GM19467 (cell line): ENCODE measurements around the gene SUGP2.

ENCODE experiments used
- ATAC-seq: cut with Tn5 transposase; IDR thresholded peaks from one replicate; pipeline ENCODE4 v1.9.1; 2021; ENCODE audit warnings: mild to moderate bottlenecking, moderate library complexity; ENCODE audit not compliant: unreplicated experiment

SUGP2 gene

GRCh38 chr19:18993115-18993514 is 40.2 kb downstream of the SUGP2 start:
- no peak for ATAC-seq

- ATAC-seq = no peak
These were observed 40.6 kb downstream of the SUGP2 start for GRCh38 chr19:18992696-18993095.

DNA sequence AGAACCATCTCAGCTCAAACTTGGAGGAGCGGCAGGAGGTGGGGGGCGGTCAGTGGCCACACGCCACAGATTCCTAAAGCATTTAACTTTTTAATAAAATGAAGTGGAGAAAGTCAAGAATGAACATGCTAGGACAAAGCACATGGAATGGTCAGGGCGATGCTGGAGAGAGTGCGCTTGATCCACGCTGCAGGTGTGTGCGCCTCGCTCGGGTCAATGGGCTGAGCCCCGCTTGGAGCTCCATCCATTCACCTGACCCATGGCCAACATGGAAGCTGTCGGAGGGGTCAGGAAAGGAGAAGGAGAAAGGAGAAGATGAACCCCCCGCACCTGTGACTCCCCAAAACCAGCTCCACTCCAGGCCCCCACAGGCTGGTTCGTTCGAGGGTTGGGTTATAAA is 41.8 kb downstream of the SUGP2 start:
- ATAC-seq = no peak

DNA sequence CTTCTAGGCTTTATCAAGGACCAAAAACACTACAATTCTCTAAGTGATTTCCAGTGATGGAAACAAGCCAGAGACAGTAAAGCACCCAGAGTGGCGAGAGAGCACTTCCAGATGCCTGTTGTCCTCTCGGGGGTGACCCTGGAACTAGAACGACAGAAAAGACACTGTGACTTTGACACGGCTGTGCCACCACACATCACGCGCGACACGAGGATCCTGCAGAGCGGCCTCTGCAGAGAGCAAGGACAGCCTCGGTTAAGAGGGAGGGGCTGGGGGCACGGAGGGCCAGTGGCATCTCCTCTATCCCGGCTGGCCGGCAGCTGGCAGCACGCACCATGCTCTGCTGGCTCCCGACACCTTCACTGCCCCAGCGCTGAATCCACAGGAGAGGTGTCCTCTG is 42.3 kb downstream of the SUGP2 start:
- ATAC-seq = no peak

DNA sequence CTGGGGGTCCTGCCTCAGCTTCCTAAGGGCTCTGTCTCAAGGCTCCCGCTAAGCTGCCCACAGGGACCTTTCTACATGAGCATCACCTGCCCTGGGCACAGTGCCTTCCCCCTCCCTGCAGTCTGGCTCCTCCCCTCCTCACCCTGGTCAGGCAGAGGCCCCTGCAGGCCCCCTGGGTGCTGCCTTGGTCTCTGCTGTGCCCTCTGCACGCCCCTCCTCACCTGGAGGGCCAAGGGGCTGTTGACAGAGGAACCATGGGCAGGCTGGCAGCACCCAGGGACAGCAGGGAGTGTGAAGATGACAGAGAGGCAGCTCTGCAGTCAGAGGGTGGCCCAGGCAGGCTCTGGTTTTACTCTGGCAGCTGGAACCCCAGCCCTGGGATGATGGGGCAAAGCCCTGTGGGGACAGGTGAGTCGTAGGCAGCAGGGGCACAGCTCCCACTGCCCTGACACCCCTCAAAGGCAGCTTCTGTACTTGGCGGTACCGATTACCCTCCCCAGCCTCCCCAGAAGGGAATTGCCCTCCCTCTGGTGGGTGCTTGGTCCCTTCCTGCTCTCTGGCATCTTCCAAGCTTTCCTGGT is 43.1 kb downstream of the SUGP2 start:
- no peak for ATAC-seq

- no peak for ATAC-seq
These were observed 44.0 kb downstream of the SUGP2 start for GRCh38 chr19:18989316-18989715.

- ATAC-seq = no peak
These were observed 45.9 kb downstream of the SUGP2 start for GRCh38 chr19:18987456-18987855.

GRCh38 chr19:18985257-18985656 is 48.1 kb downstream of the SUGP2 start:
- no peak for ATAC-seq

DNA sequence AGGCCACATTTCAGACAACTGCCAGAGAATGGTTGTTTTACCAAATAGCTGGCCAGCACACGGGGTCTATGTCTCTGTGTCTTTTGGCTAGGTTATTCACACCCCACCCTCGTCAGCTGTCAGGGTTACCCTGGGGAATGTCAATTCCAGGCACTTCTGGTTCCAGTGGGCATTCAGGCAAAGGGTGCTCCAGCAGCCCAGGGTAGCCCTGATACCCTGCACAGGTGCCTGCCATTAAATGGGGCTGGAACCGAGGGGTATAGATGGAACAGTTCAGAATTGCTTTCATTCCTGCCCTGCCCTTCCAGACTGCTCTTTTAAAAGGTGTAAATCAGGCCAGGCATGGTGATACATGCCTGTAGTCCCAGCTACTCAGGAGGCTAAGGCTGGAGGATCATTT is 49.1 kb downstream of the SUGP2 start:
- no peak for ATAC-seq

- no peak for ATAC-seq
These were observed 50.6 kb downstream of the SUGP2 start for GRCh38 chr19:18982669-18983068.

GRCh38 chr19:18980432-18981020 is 52.8 kb downstream of the SUGP2 start:
- ATAC-seq = no peak

DNA sequence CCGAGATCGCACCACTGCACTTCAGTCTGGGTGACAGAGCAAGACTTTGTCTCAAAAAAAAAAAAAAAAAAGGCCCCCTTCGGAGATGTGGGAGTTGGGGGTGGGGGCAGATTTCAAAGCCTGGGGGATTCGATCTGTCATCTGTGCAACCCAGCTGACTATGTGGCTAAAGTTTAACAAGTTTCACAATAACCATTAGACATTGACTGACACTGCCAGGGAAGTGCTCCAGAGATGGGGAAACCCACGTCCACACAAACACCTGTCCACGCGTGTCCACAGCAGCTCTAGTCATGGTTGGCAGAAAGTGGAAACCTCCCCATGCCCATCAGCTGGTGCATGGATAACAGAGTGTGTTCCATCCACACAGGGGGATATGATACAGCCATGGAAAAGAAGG is 54.7 kb downstream of the SUGP2 start:
- no peak for ATAC-seq

- no peak for ATAC-seq
These were observed 57.4 kb downstream of the SUGP2 start for GRCh38 chr19:18975869-18976268.

DNA sequence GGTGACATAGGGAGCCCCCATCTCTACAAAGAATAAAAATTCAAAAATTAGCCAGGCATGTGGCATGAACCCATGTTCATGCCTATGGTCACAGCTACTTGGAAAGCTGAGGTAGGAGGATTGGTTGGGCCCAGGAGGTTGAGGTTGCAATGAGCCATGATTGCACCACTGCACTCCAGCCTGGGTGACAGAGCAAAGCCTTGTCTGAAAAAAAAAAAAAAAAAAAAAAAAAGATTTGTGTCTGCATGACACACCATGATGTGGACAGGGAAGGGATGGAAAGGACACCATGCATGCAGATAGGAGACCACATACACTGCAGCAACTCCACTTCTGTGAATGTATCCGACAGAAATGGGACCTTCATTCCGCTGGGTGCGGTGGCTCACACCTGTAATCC is 58.3 kb downstream of the SUGP2 start:
- ATAC-seq = no peak

DNA sequence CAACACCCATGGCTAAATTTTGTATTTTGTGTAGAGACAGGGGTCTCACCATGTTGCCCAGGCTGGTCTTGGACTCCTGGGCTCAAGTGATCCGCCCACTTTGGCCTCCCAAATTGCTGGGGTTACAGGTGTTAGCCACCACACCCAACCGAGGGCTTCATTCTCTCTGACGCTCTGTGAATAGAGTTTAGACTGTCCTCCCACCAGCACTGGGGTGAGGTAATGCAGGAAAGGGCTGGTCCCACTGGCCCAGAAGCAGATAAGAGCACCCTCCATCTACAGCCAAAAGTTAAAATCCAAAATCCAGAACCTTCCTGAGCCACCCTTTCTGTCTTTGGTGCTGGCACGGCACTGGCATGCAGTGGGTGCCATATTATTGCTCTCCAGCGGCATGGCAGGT is 60.5 kb downstream of the SUGP2 start:
- no peak for ATAC-seq

DNA sequence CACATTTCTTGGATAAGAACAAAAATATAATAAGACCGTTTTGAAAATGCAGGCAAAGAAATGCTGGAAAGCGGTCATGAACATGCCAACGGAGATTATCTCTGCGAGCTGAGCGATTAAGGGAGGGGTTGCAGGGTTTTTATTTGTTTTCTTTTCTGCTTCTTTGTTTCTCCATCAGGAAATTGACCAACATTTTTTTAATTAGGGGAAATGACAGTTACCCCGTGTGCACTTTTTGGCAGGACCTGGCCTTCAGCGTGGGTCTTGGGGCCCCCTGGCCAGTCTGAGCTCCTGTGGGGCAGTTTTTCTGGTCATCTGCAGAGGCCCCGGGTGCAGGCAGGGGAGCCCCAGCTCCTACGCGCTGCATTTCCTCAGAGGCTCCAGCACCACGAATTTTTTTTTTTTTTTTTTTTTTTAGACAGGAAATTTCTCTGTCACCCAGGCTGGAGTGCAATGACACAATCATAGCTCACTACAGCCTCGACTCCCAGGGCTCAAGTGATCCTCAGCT is 61.0 kb downstream of the SUGP2 start:
- ATAC-seq = no peak

DNA sequence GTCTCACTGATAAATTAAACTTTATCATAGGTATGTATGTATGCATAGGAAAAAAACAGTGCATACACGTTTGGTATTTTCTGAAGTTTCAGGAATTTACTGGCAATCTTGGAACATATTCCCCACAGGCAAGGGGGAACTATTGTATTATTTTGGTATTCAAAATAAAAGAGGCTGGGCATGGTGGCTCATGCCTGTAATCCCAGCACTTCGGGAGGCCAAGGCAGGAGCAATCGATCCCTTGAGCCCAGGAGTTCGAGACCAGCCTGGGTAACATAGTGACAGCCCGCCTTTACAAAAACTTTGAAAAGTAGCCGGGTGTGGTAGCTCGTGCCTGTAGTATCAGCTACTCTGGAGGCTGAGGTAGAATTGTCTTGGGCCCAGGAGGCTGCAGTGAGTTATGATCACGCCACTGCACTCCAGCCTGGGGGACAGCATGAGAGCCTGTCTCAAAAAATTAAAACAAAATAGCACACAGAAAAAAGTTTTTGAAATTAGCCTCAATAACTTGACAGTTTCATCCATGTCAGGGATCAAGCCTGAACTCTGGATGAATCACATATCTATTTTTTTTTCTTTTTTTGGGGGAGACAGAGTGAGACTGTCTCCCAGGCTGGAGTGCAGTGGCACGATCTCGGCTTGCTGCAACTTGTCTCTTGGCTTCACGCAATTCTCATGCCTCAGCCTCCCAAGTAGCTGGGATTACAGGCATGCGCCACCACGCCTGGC is 63.2 kb downstream of the SUGP2 start:
- ATAC-seq = no peak

DNA sequence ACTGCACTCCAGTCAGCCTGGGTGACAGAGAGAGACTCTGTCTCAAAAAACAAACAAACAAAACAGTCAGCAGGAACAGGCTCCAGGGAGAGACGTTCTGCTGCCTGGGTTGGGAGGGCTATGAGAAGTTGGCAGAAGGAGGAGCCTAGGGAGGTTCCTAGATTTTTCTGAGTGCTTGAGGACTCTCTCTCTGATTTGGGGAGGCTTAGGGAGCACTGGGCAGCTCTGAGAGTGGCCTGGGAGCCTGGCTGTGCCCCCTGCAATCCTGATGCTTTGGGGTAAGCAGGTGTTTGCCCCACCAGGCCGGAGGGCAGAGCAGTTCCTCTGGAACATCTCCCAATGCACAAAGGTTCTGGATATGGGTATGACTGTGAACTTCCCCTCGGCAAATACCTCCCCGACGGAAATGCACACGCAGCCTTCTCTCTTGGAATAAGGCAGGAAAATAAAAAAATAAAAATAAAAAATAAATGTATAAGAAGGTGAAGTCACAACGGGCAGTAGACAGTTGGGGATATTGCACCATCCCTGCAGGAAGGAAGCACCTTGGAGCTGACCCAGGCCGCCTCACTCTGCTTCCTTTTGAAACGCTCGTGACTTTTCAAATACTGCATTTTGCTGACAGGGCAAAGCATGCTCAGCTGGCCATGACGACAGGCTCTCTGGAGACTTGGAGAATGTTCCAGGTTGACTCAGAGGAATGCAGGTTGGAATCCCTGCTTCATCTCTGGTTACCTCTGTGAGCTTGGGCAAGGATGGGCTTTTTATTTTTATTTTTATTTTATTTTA is 65.8 kb downstream of the SUGP2 start:
- no peak for ATAC-seq

GRCh38 chr19:18966307-18966706 is 67.0 kb downstream of the SUGP2 start:
- ATAC-seq = no peak

DNA sequence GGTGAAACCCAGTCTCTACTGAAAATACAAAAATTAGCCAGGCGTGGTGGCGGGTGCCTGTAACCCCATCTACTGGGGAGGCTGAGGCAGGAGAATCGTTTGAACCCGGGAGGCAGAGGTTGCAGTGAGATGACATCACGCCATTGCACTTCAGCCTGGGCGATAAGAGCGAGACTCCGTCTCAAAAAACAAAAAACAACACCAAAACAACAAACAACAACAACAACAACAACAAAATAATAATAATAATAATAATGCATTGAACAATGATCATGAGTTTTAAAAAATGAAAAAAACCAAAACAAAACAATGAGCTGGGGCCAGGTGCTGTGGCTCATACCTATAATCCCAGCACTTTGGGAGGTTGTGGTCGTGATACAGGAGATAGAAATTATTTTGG is 69.2 kb downstream of the SUGP2 start:
- no peak for ATAC-seq

GRCh38 chr19:18961767-18962620 is 71.3 kb downstream of the SUGP2 start:
- no peak for ATAC-seq
